ENCODE measurements around the gene DDA1. TPM values are rescaled to one million over a fixed set of nuclear protein-coding genes. Genes with fewer than 3 reads are reported as not detected.
A peak's percentile ranks its signal among the peaks of the same experiment; 100 is the strongest.

The DDA1 gene
- total and polyA plus RNA-seq, 9 of the 15 experiments (the other 6 are each of a cell fraction or from before 2014, with no cell fraction given), result 1.4 to 83.8 (median 33.8) TPM

GRCh38 chr19:17282488-17283125, 26.8 kb upstream of the DDA1 start (continued):
- peak; percentile 51 for TF ChIP-seq CXXC5 (CRISPR knock-in tag; IDR thresholded peaks at IDR 0.05)
- 0 out of 2 replicates have a peak, but pooled peaks have one; percentile 30 for TF ChIP-seq E2F3 (CRISPR knock-in tag; IDR thresholded peaks at IDR 0.05)
- no peak for TF ChIP-seq FOS (IDR thresholded peaks at IDR 0.05; ENCODE audit: extremely low read depth, insufficient read length)
- TF ChIP-seq MYNN (IDR thresholded peaks at IDR 0.05), result peak; percentile 80
- no peak for TF ChIP-seq MYNN (CRISPR knock-in tag; IDR thresholded peaks at IDR 0.05)
- peak; percentile 22; the same call in 1 of the 2 replicates for TF ChIP-seq PHF8 (IDR thresholded peaks at IDR 0.05; ENCODE audit: borderline replicate concordance, low read length)
- peak; percentile 19 for TF ChIP-seq RBM25 (IDR thresholded peaks at IDR 0.05; ENCODE audit: low read depth, low read length, severe bottlenecking)
- TF ChIP-seq CBX3 (IDR thresholded peaks at IDR 0.05; ENCODE audit: borderline replicate concordance in 1 of 2, low read length in 2 of 2), result peak in 1 of 2 experiments; percentile 51; a peak in 1 of 3 replicates
- peak; percentile 77; the same call in 1 of the 2 replicates for TF ChIP-seq MBD1 (CRISPR knock-in tag; IDR thresholded peaks at IDR 0.05)
- peak; percentile 75 for TF ChIP-seq FIP1L1 (IDR thresholded peaks at IDR 0.05; ENCODE audit: low read depth, low read length, poor library complexity, severe bottlenecking)
- TF ChIP-seq ZNF263 (CRISPR knock-in tag; IDR thresholded peaks at IDR 0.05; ENCODE audit: borderline replicate concordance), result no peak
- TF ChIP-seq PHB (CRISPR knock-in tag; IDR thresholded peaks at IDR 0.05), result 0 out of 2 replicates have a peak, but pooled peaks have one; percentile 41
- TF ChIP-seq MNT (conservative IDR thresholded peaks at IDR 0.05), result peak in 1 of 2 experiments; percentile 31; a peak in 1 of 4 replicates
- TF ChIP-seq BCLAF1 (IDR thresholded peaks at IDR 0.05; ENCODE audit: borderline replicate concordance in 1 of 2, control insufficient read depth in 1 of 2, low read depth in 2 of 2, low read length in 1 of 2), result no peak
- peak; percentile 81 for TF ChIP-seq DEAF1 (CRISPR knock-in tag; IDR thresholded peaks at IDR 0.05)
- peak; percentile 94 for TF ChIP-seq STAG1 (CRISPR knock-in tag; IDR thresholded peaks at IDR 0.05; ENCODE audit: borderline replicate concordance)

All from K562 (cell line).